Activated CD4-positive, CD25-positive, alpha-beta regulatory T cell treated with anti-CD3 and anti-CD28 coated beads, Interleukin-2, amount 50 U/mL, for 72 hours (primary cell): ENCODE results near the gene KCNJ15.

Source experiments
- DNase-seq: peaks from one replicate; pipeline ENCODE4 v3.0.0; 2021

The KCNJ15 gene

DNA sequence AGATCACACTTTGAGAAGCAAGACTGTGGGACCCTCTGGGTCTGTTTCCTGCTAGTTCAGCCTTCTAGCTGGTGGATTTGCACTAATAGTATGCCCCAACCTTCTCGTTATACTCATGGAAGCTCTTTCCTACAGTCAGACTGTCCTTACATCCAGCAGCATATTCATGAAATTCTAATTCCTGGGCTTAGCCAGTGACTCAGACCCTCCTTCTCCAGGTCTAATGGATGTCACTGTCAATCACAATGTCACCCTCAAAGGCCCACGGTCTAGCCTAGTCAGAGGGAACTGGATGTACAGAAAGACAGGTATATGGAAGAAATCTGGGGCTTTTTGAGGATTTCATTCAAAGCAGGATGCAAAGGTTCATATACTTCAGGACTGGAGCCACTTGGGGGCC, 72.4 kb downstream of the KCNJ15 start:
- DNase-seq, result no peak

- no peak for DNase-seq
Measured at GRCh38 chr21:38330666-38331065, 73.9 kb downstream of the KCNJ15 start.

GRCh38 chr21:38333301-38334272, 76.8 kb downstream of the KCNJ15 start:
- DNase-seq, result no peak

GRCh38 chr21:38334866-38335265, 78.1 kb downstream of the KCNJ15 start:
- no peak for DNase-seq

DNA sequence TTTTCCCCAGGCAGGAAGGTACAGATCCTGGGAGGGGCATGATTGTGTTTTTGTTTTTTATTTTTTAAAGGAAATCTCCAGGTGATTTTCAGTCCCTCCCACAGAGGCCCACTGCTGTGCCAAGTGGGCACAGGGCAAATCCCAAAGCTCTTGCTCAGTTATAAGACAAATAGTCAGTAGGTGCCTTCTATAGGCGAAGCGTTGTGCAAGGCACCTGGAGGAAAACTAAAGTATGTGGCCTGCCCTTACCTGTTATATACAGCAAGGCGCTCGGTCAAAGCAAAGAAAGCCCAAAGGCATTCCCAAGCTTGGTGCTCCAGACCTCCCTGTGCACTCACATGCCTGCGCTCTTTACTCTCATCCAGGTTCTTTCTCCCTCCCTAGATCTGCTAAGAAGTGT, 81.0 kb downstream of the KCNJ15 start:
- no peak for DNase-seq

DNA sequence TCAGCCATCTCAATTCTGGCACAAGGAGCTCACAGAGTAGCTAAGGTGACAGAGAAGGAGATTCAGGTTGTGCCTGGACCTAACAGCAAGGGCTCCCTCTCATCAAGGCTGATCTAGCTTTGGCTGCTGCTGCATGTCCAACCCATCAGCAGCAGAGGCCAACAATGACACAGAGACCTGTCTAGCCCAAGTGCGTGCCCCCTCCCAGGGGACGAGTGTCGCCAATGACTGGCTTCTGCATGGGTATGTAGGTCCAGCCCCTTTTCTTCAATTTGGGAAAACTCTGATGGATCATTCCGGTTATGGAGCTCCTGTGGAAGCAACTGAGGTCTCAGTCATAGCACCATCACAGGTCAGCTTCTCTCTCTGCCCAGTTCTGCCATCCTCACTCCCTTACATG, 83.3 kb downstream of the KCNJ15 start:
- no peak for DNase-seq

GRCh38 chr21:38341546-38342012, 84.8 kb downstream of the KCNJ15 start:
- no peak for DNase-seq

GRCh38 chr21:38342739-38343138, 85.9 kb downstream of the KCNJ15 start:
- no peak for DNase-seq

- DNase-seq, result no peak
Measured at GRCh38 chr21:38343691-38344090, 86.9 kb downstream of the KCNJ15 start.

DNA sequence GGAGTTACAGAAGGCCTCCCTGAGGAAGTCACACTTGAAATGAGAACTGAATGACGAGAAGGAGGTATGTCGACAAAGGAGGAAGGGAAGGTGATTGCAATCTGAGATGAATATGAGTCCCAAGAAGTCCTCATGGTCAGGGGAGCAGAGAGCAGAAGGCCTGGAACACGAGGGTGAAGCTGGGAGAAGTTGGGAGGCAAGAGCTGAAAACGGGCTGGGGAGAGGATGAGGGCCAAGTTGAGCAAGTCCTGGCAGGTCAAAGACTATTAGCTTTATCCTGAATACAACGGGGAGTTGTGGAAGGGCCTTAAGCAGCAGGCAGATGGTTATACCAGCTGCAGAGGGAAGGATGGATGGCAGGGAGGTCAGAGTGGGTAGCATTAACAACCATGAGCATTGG, 89.5 kb downstream of the KCNJ15 start:
- no peak for DNase-seq

DNA sequence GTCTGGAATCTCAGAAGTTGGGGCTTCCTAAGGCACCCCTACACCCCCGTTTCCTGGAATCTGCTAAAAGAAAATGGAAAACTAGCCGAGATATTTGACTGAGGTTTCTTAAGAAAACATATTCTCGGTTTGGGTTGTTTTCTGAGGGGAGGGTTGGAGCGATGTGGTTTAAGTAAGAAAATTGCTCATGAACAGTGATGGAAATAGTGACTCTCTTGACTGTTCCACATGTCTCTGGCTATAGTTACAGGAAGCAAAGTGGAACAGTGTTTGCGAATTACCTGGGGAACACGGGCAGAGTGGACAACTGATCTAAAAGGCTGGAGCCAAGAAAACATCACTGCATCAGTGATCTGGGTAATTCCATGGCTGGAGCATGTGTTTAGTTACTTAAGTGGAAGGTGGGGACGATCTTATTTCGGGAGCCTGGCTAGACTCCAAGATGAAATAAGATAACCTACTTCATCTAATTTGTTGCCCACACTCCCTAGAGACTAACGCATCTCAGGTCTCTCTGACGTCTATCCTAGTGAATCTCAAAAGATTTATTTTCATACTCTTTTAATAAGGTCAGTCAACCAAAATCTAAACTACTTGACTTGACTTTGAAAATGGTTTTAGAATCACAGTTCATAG, 92.4 kb downstream of the KCNJ15 start:
- DNase-seq, result no peak

- DNase-seq, result no peak
Measured at GRCh38 chr21:38349977-38350376, 93.2 kb downstream of the KCNJ15 start.

DNA sequence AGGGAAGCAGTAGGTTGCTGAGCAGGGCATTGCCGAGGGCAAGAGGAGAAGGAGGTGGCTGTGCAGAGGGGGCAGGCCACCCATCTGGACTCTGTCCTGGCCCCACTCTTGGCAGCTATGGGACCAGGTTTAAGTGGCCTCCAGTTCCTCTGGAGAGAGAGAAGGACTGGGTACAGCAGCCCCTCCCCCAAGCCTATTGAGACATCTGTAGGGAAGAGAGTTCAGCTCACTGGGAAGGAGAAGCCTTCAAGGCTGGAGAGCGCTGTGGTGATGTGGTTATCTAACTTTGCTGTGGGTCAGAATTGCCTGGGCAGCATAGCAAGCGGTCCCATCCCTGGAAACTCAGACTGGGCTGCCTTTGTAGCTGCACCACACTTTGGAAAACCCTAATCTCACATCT, 93.9 kb downstream of the KCNJ15 start:
- no peak for DNase-seq

DNA sequence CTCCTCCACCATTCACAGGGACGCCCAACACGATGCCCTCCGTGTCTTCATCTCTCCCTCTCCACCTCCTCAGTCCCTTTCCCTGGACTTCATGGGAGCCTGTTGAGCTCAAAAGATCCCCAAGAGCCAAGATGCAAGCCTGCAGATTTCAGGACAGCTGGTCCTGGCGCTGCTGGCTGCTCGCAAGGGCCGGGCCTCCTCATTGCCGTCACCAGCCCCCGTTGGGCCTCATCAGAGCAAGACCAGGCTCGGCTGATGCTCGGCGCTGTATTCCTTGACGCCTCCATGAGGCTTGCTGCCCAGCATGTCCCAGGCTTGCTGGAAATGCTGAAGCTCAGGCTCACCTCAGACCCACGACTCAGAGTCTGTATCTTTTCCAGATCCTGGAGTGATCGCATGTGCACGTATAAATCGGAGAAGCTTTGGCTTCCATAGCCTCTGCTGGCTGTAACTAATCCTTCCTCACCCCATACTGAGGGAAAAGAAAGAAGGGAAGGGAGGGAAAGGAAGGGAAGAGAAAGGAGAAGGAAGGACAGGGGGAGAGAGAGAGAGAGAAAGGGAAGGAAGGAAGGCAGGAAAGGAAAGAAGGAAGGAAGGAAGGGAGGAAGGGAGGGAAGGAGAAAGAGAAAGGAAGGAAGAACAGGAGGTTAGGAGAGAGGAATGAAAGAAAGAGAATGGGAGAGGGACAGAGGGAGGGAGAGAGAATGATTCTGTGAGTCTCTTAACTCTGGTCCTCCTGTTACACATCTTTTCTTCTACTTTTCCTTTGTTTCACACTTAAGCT, 94.6 kb downstream of the KCNJ15 start:
- no peak for DNase-seq

DNA sequence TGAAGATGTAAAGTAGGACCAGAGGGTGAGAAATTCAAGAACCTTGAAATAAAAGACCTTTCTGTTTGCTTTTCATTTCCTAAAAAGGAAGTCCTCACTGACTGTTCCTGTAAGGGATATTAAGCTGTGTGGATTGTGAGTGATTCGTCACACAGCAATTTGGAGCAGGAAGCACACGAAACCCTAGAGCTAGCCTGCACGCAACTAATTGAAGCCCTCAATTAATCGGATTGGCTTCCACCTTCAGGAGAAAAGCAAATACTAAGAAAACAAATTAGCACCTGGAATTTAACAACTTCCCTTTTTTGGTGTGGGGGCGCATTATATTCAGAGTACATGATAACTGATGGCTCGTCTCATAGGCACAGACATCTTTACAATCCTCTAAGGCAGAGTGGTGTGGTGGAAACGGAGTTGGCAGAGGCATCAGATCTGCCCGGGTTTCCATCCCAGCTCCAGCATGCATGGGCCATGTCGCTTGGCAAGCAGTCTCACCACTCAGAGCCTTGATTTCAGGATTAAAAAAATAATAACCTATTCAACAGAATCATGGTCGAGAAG, 95.2 kb downstream of the KCNJ15 start:
- no peak for DNase-seq

DNA sequence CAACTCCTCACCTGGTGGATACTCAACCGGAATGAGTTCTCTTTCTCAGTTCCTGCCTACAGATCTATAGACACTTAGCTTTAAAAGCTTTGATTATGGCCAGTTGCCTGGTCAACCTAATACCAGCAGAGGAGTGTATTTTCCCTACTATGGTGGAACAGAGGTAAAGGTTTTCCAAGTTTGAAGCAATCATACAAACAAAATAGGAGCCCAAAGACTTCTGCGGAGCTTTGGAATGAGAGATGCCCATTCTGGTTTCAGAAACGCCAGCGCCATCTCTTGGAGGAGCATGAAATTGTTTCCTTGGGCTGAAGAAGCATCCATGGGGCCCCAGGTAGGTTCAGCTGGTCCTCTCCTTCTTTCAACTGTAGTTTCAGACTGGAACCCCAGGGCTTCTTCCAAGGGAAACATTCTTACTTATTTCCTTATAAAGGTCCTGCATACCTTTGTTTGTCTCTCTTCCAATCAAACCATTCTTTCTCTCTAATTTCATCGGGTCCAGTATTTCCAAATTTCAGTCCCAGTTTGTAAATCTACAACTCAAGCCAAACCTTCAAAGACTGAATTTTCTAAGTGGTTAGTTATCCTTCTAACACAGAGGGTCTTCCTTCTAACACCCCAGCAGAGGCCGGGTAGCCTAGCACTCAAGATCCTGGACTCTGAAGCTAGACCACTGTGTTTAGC, 95.9 kb downstream of the KCNJ15 start:
- DNase-seq, result peak; percentile 34

DNA sequence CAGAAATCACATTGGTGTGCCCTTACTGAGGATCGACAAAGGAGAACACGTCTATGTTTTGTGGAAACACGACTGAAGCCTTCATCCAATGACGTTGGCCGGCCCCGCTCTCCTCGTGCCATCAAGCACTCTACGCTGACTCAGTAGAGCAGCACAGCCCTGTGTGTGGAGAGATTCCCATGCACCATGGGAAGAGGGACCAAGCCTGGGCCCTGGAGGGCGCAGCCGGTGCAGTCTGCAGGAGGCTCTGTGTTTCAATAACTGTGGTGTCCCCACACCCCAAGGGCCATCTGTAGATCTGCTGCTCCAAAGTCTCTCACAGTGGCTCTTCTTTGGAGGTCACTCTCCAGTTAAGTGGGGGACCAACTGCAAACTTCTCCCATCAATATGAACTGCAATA, 97.4 kb downstream of the KCNJ15 start:
- DNase-seq, result no peak

DNA sequence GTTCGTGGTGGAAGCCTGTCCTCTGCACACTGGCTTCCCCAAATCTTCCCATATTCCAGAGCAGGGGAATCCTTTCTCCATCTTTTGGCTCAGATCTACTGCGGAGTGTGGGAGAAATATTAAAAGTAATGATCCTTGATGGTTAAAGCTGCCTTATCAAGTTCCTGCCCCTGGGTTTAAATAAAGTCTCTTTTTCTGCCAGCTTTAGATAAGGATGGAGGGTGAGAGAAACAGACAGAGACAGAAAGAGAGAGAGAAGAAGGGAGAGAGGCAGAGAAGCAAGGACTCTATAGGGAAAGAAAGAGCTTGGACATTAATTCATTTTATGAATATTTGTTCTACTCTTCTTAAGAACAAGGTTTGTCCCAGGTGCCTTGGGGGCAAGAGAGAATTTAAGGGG, 98.0 kb downstream of the KCNJ15 start:
- DNase-seq, result no peak

- DNase-seq, result no peak
Measured at GRCh38 chr21:38355353-38355752, 98.6 kb downstream of the KCNJ15 start.

- DNase-seq, result peak; percentile 71
Measured at GRCh38 chr21:38355992-38356781, 99.4 kb downstream of the KCNJ15 start.
